Gastroesophageal sphincter (tissue), 4 donors: ENCODE results near the gene PRAMEF8. TPM values are rescaled to one million over a fixed set of nuclear protein-coding genes. Genes with fewer than 3 reads are reported as not detected.
"Not testable (repeated sequence)": the region's sequence is repeated elsewhere in the genome, so short reads cannot be mapped to it uniquely, and the experiment has no call there.

ENCODE experiments used
- ATAC-seq: fragments of 150-250 bp; one replicate; pipeline ENCODE4 v1.9.1; 2016; ENCODE audit warnings: mild to moderate bottlenecking, moderate library complexity
- H3K27ac ChIP-seq, 4 donors: fragments of 200-600 bp; sonication (generic) in 3 of 4; 1 replicate in 3 of 4; 2 replicates in 1 of 4; pipeline ENCODE4 v1.5.1; 2016 to 2019
- H3K27me3 ChIP-seq: fragments of 200-600 bp; sonication (generic); one replicate; pipeline ENCODE4 v1.5.1; 2019
- H3K36me3 ChIP-seq, 2 donors: fragments of 200-600 bp; sonication (generic); one replicate each; pipeline ENCODE4 v1.5.1; 2019; ENCODE audit warnings: control low read depth in 1 of 2
- H3K4me1 ChIP-seq, 3 donors: fragments of 200-600 bp; sonication (generic); 1 replicate in 2 of 3; 2 replicates in 1 of 3; pipeline ENCODE4 v1.5.1; 2016 to 2019; ENCODE audit warnings: control low read depth in 2 of 3
- H3K4me3 ChIP-seq, 2 donors: fragments of 200-600 bp; sonication (generic); one replicate each; pipeline ENCODE4 v1.5.1; 2019; ENCODE audit warnings: mild to moderate bottlenecking in 1 of 2, moderate library complexity in 1 of 2
- H3K9me3 ChIP-seq, 3 donors: fragments of 200-600 bp; sonication (generic); one replicate each; pipeline ENCODE4 v1.5.1; 2017 to 2019; ENCODE audit warnings: control low read depth in 2 of 3
- WGBS, 2 donors: methylation state at CpG; one replicate each; pipeline ENCODE4 v1.1.5; 2018; ENCODE audit warnings: low coverage in 1 of 2; 5-methylcytosine and 5-hydroxymethylcytosine counted together
- small RNA-seq, 4 donors: library from RNA; depleted of rRNA; stranded (forward); fragments of <200 nt; gene quantifications; one replicate each; pipeline ENCODE3, GENCODE V24; 2016
- total RNA-seq, 4 donors: library from RNA; depleted of rRNA; stranded (reverse); fragments of >200 nt; gene quantifications; one replicate each; pipeline ENCODE4 v1.1.0, GENCODE V29; 2016

PRAMEF8 gene
- total RNA-seq, 4 donors from 2014 or later: not detected

GRCh38 chr1:13243536-13244263 is 41.2 kb downstream of the PRAMEF8 start:
- H3K9me3 ChIP-seq, H3K36me3 ChIP-seq, H3K27ac ChIP-seq, H3K4me3 ChIP-seq, H3K4me1 ChIP-seq, ATAC-seq: not testable (repeated sequence)
- H3K27me3 ChIP-seq: peaks cover 20% of the 10 kb centered on the region
- 74 to 75% methylated on average over 6 to 9 of the region's 9 CpGs for WGBS, 2 donors

GRCh38 chr1:13239633-13240032 is 45.3 kb downstream of the PRAMEF8 start:
- H3K27me3 ChIP-seq: peaks cover 18% of the 10 kb centered on the region
- 83 to 87% methylated on average over 2 to 4 of the region's 4 CpGs for WGBS, 2 donors
- not testable (repeated sequence) for H3K27ac ChIP-seq, H3K4me3 ChIP-seq, ATAC-seq, H3K4me1 ChIP-seq, H3K9me3 ChIP-seq, H3K36me3 ChIP-seq

- not testable (repeated sequence) for H3K4me3 ChIP-seq, ATAC-seq, H3K36me3 ChIP-seq, H3K9me3 ChIP-seq, H3K27ac ChIP-seq, H3K4me1 ChIP-seq, H3K27me3 ChIP-seq
- WGBS, 2 donors: 50 to 81% methylated on average over 2 to 4 of the region's 4 CpGs
Measured at GRCh38 chr1:13237572-13237971, 47.4 kb downstream of the PRAMEF8 start.

GRCh38 chr1:13234057-13234456 is 50.9 kb downstream of the PRAMEF8 start:
- H3K27me3 ChIP-seq: peaks cover 19% of the 10 kb centered on the region
- not testable (repeated sequence) for H3K9me3 ChIP-seq, ATAC-seq, H3K4me1 ChIP-seq, H3K36me3 ChIP-seq, H3K27ac ChIP-seq, H3K4me3 ChIP-seq
- 40 to 60% methylated on average over 1 of the region's 1 CpG for whole genome bisulfite sequencing, 2 donors

GRCh38 chr1:13232056-13232455 is 52.9 kb downstream of the PRAMEF8 start:
- 73 to 83% methylated on average over 2 of the region's 2 CpGs for WGBS, 2 donors
- not testable (repeated sequence) for ATAC-seq

More at GRCh38 chr1:13232056-13232455, 52.9 kb downstream of the PRAMEF8 start:
- H3K9me3 ChIP-seq, H3K27ac ChIP-seq, H3K4me3 ChIP-seq, H3K36me3 ChIP-seq, H3K4me1 ChIP-seq: not testable (repeated sequence)
- peaks cover 20% of the 10 kb centered on the region for H3K27me3 ChIP-seq

Small RNA genes within 50 kb of the gene (small RNA-seq; reads per million reads assigned to genes)
- gene RNU6-771P: 0 reads per million in 4 donors

Other genes starting within 250 kb of the PRAMEF8 start
- gene PRAMEF27, start 228.6 kb downstream of the PRAMEF8 start, total RNA-seq: not detected
- not detected for gene HNRNPCL3, start 224.4 kb downstream of the PRAMEF8 start, total RNA-seq
- not detected for gene PRAMEF25, start 214.4 kb downstream of the PRAMEF8 start, total RNA-seq
- not detected for gene HNRNPCL2, start 168.3 kb downstream of the PRAMEF8 start, total RNA-seq
- gene PRAMEF26, start 129.1 kb downstream of the PRAMEF8 start, total RNA-seq: not detected
- not detected for gene HNRNPCL4, start 119.5 kb downstream of the PRAMEF8 start, total RNA-seq
- gene PRAMEF9, start 113.3 kb downstream of the PRAMEF8 start, total RNA-seq: not detected
- not detected for gene PRAMEF13, start 83.7 kb downstream of the PRAMEF8 start, total RNA-seq
- gene PRAMEF18, start 59.0 kb downstream of the PRAMEF8 start, total RNA-seq: not detected
- gene PRAMEF5, start 30.9 kb downstream of the PRAMEF8 start, total RNA-seq: not detected
- not detected for gene PRAMEF33, start 18.4 kb upstream of the PRAMEF8 start, total RNA-seq
- not detected for gene PRAMEF15, start 30.4 kb upstream of the PRAMEF8 start, total RNA-seq
- not detected for gene PRAMEF14, start 62.0 kb upstream of the PRAMEF8 start, total RNA-seq
- not detected for gene PRAMEF19, start 86.8 kb upstream of the PRAMEF8 start, total RNA-seq
- gene PRAMEF17, start 104.5 kb upstream of the PRAMEF8 start, total RNA-seq: under 1 TPM in 1 of 4 donors, not detected in 3; 0.19 TPM
- not detected for gene PRAMEF20, start 125.3 kb upstream of the PRAMEF8 start, total RNA-seq
- gene LRRC38, start 228.9 kb upstream of the PRAMEF8 start, total RNA-seq: under 1 TPM in 1 of 4 donors, not detected in 3; 0.23 TPM